ENCODE results near the gene MS4A10. TPM values are rescaled to one million over a fixed set of nuclear protein-coding genes. Genes with fewer than 3 reads are reported as not detected.

MS4A10 gene
- polyA plus RNA-seq: not detected in 2 replicates

GRCh38 chr11:60785136-60785535 is at the start of gene MS4A10:
TSS of gene MS4A10 (plus strand) at chr11:60785333. CDS start at chr11:60790336, 5,003 bp downstream.

GRCh38 chr11:60756307-60757032 is 28.7 kb upstream of the MS4A10 start, which contains the start of gene MS4A15:
TSS of gene MS4A15 (plus strand) at chr11:60756867. CDS start at chr11:60763734, 6,867 bp downstream.

DNA sequence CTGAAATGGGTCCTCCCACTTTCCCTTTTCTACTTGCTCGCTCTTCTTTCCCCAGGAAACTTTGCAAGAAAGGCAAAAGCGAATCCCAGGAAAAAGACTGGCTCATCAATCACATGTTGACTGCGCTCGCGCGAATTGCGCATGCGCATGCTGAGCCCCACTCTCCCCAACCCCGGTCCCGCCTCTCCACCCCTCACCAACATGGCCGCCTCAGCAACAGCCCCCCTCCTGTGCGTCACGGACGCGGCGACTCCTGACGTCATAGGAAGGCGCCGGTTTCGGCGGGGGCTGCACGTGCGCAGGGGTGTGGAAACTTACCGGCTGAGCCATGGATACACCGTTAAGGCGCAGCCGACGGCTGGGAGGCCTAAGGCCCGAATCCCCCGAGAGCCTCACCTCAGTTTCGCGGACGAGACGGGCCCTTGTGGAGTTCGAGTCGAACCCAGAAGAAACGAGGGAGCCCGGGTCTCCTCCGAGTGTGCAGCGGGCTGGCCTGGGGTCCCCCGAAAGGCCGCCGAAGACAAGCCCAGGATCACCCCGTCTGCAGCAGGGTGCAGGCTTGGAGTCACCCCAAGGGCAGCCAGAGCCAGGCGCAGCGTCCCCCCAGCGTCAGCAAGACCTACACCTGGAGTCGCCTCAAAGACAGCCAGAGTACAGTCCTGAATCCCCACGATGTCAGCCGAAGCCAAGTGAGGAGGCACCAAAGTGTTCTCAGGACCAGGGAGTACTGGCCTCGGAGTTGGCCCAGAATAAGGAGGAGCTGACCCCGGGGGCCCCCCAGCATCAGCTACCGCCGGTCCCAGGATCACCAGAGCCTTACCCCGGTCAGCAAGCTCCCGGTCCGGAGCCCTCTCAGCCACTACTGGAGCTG is 56.9 kb downstream of the MS4A10 start, which contains the start of gene CCDC86:
Gene CCDC86, plus strand, starts transcription at position 317 of the 871 bp plus-strand sequence. Its CDS starts 12 bp downstream, at position 329.

Other genes starting within 250 kb of the MS4A10 start
- 1.8 TPM in 1 of 2 replicates, not detected in the other for gene MS4A8, start 85.7 kb upstream of the MS4A10 start, polyA plus RNA-seq
- gene MS4A18, start 60.6 kb upstream of the MS4A10 start, polyA plus RNA-seq: not detected in 2 replicates
- not detected in 2 replicates for gene MS4A15, start 28.5 kb upstream of the MS4A10 start, polyA plus RNA-seq
- gene CCDC86, start 56.8 kb downstream of the MS4A10 start, polyA plus RNA-seq: 1.3 and 4.2 TPM in 2 replicates
- 0.08 and 0.11 TPM in 2 replicates for gene PTGDR2, start 70.6 kb downstream of the MS4A10 start, polyA plus RNA-seq
- gene ZP1, start 82.2 kb downstream of the MS4A10 start, polyA plus RNA-seq: not detected in 2 replicates
- 16.9 and 29.6 TPM in 2 replicates for gene PRPF19, start 121.3 kb downstream of the MS4A10 start, polyA plus RNA-seq
- gene TMEM109, start 128.8 kb downstream of the MS4A10 start, polyA plus RNA-seq: 14.8 and 30.2 TPM in 2 replicates
- gene TMEM132A, start 139.1 kb downstream of the MS4A10 start, polyA plus RNA-seq: 44.5 and 82.8 TPM in 2 replicates
- 0.83 TPM in 1 of 2 replicates, not detected in the other for gene SLC15A3, start 166.8 kb downstream of the MS4A10 start, polyA plus RNA-seq
- not detected in 2 replicates for gene CD6, start 186.3 kb downstream of the MS4A10 start, polyA plus RNA-seq